H1 (cell line): ENCODE measurements around the gene BPI.

ENCODE experiments used
- CBX5 ChIP-seq: fragments of 300-800, 300-1000 bp; sonication (generic); IDR thresholded peaks from 2 replicates; pipeline ENCODE4 v1.7.1; 2016; ENCODE audit warnings: antibody characterized with exemption, low read length, low read depth
- EZH2 ChIP-seq: fragments of 200-600 bp; sonication (generic); IDR thresholded peaks from 2 replicates; pipeline ENCODE4 v1.7.1; 2012; ENCODE audit warnings: low read depth, mild to moderate bottlenecking, moderate library complexity, low read length, inconsistent platforms; ENCODE audit not compliant: severe bottlenecking
- HDAC2 ChIP-seq, 2 experiments: fragments of 300-600 bp in 1 of 2; sonication (generic) in 1 of 2; IDR thresholded peaks; 2 replicates each; pipeline ENCODE4 v1.6.1; 2011 to 2012; ENCODE audit warnings: low read depth in 2 of 2, low read length in 2 of 2, mild to moderate bottlenecking in 2 of 2, moderate library complexity in 2 of 2, borderline replicate concordance in 1 of 2, inconsistent platforms in 1 of 2
- POLR2AphosphoS5 ChIP-seq: IDR thresholded peaks from 2 replicates; pipeline ENCODE4 v1.6.1; 2011; ENCODE audit warnings: low read depth, low read length
- RAD21 ChIP-seq, 2 experiments: IDR thresholded peaks in 1 of 2; conservative IDR thresholded peaks in 1 of 2; 2 replicates each; pipeline ENCODE4 v1.6.1; 2011; ENCODE audit warnings: low read depth in 2 of 2, low read length in 2 of 2, improper control_type of control experiment in 1 of 2, inconsistent platforms in 1 of 2, mild to moderate bottlenecking in 1 of 2, moderate library complexity in 1 of 2
- RBBP5 ChIP-seq: IDR thresholded peaks from 2 replicates; pipeline ENCODE4 v1.7.1; 2012; ENCODE audit warnings: low read depth, mild to moderate bottlenecking, inconsistent platforms, low read length, moderate library complexity, borderline replicate concordance
- TF ChIP-seq, protein P1 (sequence below), 3 experiments: IDR thresholded peaks; 1 replicate in 2 of 3; 2 replicates in 1 of 3; pipeline versions ENCODE4 v1.5.1 to v1.6.1; 2011; ENCODE audit warnings: low read length in 3 of 3, mild to moderate bottlenecking in 3 of 3, inconsistent platforms in 2 of 3, low read depth in 1 of 3, moderate library complexity in 1 of 3; ENCODE audit not compliant: insufficient read depth in 1 of 3; ENCODE audit errors: control extremely low read depth in 1 of 3

DNA sequence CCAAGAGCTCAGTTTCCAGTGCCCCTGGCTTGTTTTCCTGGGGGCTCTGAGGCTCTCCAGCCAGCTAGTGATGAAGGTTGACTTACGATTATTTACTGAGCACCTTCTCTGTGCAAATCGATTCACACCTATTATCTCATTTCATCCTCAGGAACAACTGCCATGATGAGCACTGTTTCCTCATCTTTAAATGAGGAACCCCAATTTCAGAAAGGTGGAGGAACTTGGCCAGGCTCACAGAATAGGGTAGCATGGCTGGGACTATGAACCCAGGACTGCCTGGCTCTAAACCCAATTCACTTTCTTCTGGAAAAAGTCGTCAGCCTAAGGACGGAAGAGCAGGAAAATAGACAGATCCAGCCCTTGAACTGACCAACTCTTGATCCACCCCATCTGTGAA, 3.5 kb upstream of the BPI start:
- no peak for TF ChIP-seq RBBP5
- TF ChIP-seq, protein P1, sequence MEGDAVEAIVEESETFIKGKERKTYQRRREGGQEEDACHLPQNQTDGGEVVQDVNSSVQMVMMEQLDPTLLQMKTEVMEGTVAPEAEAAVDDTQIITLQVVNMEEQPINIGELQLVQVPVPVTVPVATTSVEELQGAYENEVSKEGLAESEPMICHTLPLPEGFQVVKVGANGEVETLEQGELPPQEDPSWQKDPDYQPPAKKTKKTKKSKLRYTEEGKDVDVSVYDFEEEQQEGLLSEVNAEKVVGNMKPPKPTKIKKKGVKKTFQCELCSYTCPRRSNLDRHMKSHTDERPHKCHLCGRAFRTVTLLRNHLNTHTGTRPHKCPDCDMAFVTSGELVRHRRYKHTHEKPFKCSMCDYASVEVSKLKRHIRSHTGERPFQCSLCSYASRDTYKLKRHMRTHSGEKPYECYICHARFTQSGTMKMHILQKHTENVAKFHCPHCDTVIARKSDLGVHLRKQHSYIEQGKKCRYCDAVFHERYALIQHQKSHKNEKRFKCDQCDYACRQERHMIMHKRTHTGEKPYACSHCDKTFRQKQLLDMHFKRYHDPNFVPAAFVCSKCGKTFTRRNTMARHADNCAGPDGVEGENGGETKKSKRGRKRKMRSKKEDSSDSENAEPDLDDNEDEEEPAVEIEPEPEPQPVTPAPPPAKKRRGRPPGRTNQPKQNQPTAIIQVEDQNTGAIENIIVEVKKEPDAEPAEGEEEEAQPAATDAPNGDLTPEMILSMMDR (IDR thresholded peaks at IDR 0.05; ENCODE audit: control extremely low read depth in 1 of 3, insufficient read depth in 1 of 3, low read depth in 1 of 3, low read length in 3 of 3): no peak
- TF ChIP-seq EZH2: no peak
- no peak for TF ChIP-seq CBX5
- no peak for TF ChIP-seq RAD21 (IDR thresholded peaks at IDR 0.05 in 1 of 2, conservative IDR thresholded peaks at IDR 0.05 in 1 of 2; ENCODE audit: low read depth in 2 of 2, low read length in 2 of 2)
- TF ChIP-seq POLR2AphosphoS5: no peak
- no peak for TF ChIP-seq HDAC2 (IDR thresholded peaks at IDR 0.05; ENCODE audit: borderline replicate concordance in 1 of 2, low read depth in 2 of 2, low read length in 2 of 2)
